Measurements from ENCODE around the gene SEMA5A.

- TF ChIP-seq POLR2A (IDR thresholded peaks at IDR 0.05) (no peak), CTCF (IDR thresholded peaks at IDR 0.05) (no peak)
Measured at GRCh38 chr5:9188956-9189355, 356.9 kb downstream of the SEMA5A start.
